Measurements from ENCODE around the gene HDLBP. TPM values are rescaled to one million over a fixed set of nuclear protein-coding genes. Genes with fewer than 3 reads are reported as not detected.
A peak's percentile ranks its signal among the peaks of the same experiment; 100 is the strongest.

HDLBP gene
- total RNA-seq, 4 donors from 2014 or later: 303 to 490 (median 435) TPM

- Histone ChIP-seq H3K27me3 (no peaks in the 10 kb centered on the region), H3K4me3 (replicated peaks in 1 of 3) (no peak overlapping the region), H3K9me3 (no peaks in the 10 kb centered on the region), H3K36me3 (no peaks in the 10 kb centered on the region), H3K27ac (no peak overlapping the region), H3K4me1 (peaks cover 3 to 11% of the 10 kb centered on the region in 2 donors)
- DNase-seq: no peak
- intact Hi-C loops (cut with DNase I): loop anchor here (10.0 kb wide), 1 partner anchor 79 kb away; the partner anchor contains the start of gene FARP2
- WGBS, 2 donors: 97 to 100% methylated on average over 1 of the region's 1 CpG
- no peak for TF ChIP-seq POLR2A (IDR thresholded peaks at IDR 0.05)
- no peak for TF ChIP-seq CTCF (IDR thresholded peaks at IDR 0.05)
These were observed 39.6 kb downstream of the HDLBP start for GRCh38 chr2:241275910-241276309.

GRCh38 chr2:241275504-241275903 is 40.0 kb downstream of the HDLBP start:
- intact Hi-C loops (cut with DNase I): loop anchor here (10.0 kb wide), 1 partner anchor 79 kb away; the partner anchor contains the start of gene FARP2
- no peak for TF ChIP-seq CTCF (IDR thresholded peaks at IDR 0.05)
- no peak for TF ChIP-seq POLR2A (IDR thresholded peaks at IDR 0.05)

DNA sequence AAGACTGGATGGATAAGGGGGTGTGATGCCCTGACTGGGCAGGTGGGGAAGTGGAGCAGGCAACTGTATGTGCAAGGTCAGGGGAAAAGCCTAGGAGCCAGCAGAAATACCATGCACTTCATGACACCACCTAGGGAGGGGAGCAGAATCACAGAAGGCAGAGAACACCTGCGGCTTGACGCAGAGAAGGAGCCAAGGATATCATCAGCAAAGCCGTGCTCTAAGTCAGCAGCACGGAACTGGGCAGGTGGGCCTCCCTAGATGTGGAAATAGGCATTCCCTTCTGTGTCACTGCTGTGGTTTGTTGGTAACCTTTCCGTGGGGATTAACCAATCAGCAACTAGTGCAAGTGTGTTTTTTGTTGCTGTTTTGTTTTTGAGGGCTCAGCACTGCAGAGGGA is 41.3 kb downstream of the HDLBP start:
- Histone ChIP-seq H3K27me3 (no peaks in the 10 kb centered on the region), H3K9me3 (no peaks in the 10 kb centered on the region), H3K4me1 (peaks cover 18 to 23% of the 10 kb centered on the region in 2 donors), H3K36me3 (no peaks in the 10 kb centered on the region), H3K4me3 (replicated peaks in 1 of 3) (no peak overlapping the region), H3K27ac (no peak overlapping the region)
- TF ChIP-seq POLR2A (IDR thresholded peaks at IDR 0.05) (no peak), CTCF (IDR thresholded peaks at IDR 0.05) (no peak)
- no peak for DNase-seq
- whole genome bisulfite sequencing, 2 donors: 85 to 87% methylated on average over 5 of the region's 5 CpGs
- intact Hi-C loops (cut with DNase I): loop anchor here (5.0 to 10.0 kb wide), 2 partner anchors 43 to 81 kb away; partner anchors contain the start of genes FARP2, HDLBP and SEPTIN2

More at GRCh38 chr2:241275504-241275903, 40.0 kb downstream of the HDLBP start:
- no peaks in the 10 kb centered on the region for H3K27me3 ChIP-seq
- H3K4me3 ChIP-seq (replicated peaks in 1 of 3): no peak overlapping the region
- H3K9me3 ChIP-seq: no peaks in the 10 kb centered on the region
- WGBS, 2 donors: 98% methylated on average over 1 of the region's 1 CpG
- no peaks in the 10 kb centered on the region for H3K36me3 ChIP-seq
- DNase-seq: no peak
- no peak overlapping the region for H3K27ac ChIP-seq
- H3K4me1 ChIP-seq: peaks cover 7 to 15% of the 10 kb centered on the region in 2 donors

DNA sequence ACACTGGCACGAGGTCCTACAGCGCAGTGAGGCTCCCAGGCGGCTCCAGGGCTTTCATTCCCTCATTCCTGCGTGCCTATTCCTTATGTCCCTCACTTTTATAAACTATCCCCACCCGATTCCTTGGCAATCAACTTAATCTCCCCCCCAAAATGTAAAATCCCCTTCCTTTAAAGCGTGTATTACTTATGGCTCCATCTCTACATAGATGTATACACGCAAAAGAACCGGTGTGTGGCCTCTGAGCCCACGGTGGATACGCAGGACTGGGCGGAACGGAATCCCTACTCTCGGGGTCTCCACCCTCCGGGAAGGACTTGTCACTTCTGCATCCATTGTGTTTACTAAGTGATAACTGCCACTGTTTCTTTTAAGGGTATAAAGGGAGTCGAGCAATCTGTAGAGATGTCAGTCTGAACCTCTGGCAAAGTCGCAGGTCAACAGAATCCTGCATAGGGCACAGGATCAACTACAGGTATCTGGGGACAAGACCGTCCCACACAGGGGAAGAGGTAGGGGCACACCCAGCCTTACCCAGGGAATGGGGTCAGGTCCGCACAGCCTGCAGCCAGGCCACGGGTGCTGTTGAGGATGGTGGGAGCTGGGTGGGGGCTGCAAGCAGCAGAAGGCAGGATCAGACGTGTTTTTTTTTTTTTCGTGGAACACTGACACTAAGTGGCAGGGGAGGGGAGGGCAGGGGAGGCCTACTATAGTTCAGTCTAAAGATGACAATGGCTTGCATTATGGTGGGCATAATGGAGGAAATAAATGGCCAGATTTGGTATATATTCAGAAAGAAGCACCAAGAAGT is 42.1 kb downstream of the HDLBP start:
- H3K4me3 ChIP-seq (replicated peaks in 1 of 3): peak overlapping the region in 2 of 3 donors; percentile 27 to 98
- WGBS, 2 donors: 73% methylated on average over 21 of the region's 21 CpGs
- intact Hi-C loops (cut with DNase I): loop anchor here (5.0 to 10.0 kb wide), 2 partner anchors 44 to 81 kb away; partner anchors contain the start of genes FARP2, HDLBP and SEPTIN2
- peak overlapping the region in 2 of 3 donors; percentile 95 to 98 for H3K27ac ChIP-seq
- no peaks in the 10 kb centered on the region for H3K36me3 ChIP-seq
- no peak for TF ChIP-seq CTCF (IDR thresholded peaks at IDR 0.05)
- no peak for TF ChIP-seq POLR2A (IDR thresholded peaks at IDR 0.05)
- peaks cover 18 to 23% of the 10 kb centered on the region in 2 donors for H3K4me1 ChIP-seq
- no peak for DNase-seq
- H3K9me3 ChIP-seq: no peaks in the 10 kb centered on the region
- no peaks in the 10 kb centered on the region for H3K27me3 ChIP-seq
